Stimulated activated CD8-positive, alpha-beta memory T cell treated with anti-CD3 and anti-CD28 coated beads, Interleukin-4, amount 100 ng/mL, for 24 hours (primary cell): Measurements from ENCODE around the gene VTA1.
"Not testable (repeated sequence)": the region's sequence is repeated elsewhere in the genome, so short reads cannot be mapped to it uniquely, and the experiment has no call there.

Source experiments
- DNase-seq: peaks from one replicate; pipeline ENCODE4 v3.0.0-alpha.2; 2020; ENCODE audit warnings: low read depth

The VTA1 gene

DNA sequence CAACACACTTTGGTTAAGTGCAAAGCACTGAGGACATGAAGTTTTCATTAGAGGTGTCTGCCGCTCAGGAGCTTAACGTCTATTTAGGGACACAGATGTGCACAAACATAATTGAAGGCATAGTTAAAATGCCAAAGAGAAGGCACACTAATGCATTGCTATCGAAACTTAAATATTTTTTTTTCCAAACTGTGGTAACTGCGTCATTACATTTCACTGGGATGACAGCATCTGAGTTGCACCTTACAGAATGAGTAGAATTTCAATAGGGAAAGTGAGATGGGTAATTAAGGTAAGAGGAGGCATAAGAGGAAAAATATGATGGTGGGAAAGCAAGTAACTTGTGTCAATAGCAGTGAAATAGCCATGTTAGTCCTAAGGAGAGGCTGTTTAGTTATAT is 79.7 kb downstream of the VTA1 start:
- no peak for DNase-seq

DNA sequence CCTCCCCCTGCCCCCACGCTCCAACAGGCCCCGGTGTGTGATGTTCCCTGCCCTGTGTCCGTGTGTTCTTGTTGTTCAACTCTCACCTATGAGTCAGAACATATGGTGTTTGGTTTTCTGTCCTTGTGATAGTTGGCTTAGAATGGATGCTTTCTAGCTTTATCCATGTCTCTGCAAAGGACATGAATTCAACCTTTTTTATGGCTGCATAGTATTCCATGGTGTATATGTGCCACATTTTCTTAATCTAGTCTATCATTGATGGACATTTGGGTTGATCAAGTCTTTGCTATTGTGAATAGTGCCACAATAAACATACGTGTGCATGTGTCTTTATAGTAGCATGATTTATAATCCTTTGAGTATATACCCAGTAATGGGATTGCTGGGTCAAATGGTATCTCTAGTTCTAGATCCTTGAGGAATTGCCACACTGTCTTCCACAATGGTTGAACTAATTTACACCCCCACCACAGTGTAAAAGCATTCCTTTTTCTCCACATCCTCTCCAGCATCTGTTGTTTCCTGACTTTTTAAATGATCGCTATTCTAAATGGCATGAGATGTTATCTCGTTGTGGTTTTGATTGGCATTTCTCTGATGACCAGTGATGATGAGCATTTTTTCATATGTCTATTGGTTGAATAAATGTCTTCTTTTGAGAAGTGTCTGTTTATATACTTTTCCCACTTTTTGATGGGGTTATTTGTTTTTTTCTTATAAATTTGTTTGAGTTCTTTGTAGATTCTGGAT is 82.6 kb downstream of the VTA1 start:
- DNase-seq: not testable (repeated sequence)

DNA sequence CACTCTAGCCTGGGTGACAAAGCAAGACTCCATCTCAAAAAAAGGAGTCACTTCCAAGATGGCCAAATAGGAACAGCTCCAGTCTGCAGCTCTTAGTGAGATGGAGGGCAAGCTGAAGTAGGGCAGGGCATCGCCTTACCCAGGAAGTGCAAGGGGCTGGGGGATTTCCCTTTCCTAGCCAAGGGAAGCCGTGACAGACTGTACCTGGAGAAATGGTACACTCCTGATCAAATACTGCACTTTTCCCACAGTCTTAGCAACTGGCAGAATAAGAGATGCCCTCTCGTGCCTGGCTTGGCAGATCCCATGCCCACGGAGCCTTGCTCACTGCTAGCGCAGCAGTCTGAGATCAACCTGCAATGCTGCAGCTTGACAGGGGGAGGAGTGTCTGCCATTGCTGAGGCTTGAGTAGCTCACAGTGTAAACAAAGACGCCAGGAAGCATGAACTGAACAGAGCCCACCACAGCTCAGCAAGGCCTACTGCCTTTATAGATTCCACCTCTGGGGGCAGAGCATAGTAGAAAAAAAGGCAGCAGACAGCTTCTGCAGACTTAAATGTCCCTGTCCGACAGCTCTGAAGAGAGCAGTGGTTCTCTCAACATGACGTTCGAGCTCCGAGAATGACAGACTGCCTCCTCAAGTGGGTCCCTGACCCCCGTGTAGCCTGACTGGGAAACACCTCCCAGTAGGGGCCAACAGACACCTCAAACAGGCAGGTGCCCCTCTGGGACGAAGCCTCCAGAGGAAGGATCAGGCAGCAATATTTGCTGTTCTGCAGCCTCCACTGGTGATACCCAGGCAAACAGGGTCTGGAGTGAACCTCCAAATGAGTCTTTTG is 85.4 kb downstream of the VTA1 start:
- not testable (repeated sequence) for DNase-seq

DNA sequence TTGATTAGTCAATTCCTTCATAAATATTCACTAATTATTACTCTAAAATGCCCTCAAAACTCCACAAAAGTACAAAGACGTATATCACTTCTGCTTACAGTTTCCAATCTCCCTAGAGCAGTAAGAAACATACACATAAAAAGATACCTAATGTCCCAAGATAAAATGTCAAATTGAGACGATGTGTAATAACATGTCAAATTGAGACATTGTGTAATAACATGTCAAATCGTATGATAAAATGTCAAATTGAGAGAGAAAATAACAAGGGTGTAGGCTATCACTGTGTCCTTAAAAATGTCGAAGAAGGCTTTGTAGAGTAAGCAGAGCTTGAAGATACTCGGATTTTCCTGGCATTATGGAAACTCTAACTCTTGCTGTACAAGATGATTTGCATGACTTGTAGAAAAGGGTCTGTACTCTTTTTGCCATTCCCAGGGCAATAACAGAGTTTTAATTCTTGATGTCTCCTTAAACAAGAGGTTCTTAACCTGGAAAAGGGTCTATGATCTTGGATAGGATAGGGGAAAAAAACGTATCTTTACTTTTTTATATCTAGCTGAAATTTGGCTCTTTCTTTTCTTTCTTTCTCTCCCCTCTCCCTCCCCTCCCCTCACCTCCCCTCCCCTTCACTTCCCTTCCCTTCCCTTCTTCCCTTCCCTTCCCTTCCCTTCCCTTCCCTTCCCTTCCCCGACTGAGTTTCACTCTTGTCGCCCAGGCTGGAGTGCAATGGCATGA is 87.1 kb downstream of the VTA1 start:
- DNase-seq: no peak

DNA sequence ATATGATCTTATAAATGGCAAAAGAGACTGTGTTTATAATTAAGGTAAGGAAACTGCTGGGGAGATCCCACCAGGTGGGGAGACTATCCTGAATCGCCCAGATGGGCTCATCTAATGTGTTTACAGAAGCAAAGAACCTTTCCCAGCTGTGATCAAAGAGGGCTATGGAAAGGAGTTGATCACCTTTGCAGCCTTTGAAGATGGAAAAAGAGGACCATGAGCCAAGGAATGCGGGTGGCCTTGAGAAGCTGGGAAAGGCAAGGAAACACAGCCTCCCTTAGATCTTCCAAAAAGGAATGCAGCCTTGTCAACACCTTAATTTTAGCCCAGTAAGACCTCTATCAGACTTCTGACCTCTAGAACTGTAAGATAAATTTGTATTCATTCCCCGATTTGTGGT is 88.2 kb downstream of the VTA1 start:
- no peak for DNase-seq

- DNase-seq: no peak
These were observed 88.7 kb downstream of the VTA1 start for GRCh38 chr6:142235791-142236190.

- no peak for DNase-seq
These were observed 89.6 kb downstream of the VTA1 start for GRCh38 chr6:142236691-142237090.

- DNase-seq: no peak
These were observed 91.8 kb downstream of the VTA1 start for GRCh38 chr6:142238881-142239280.

DNA sequence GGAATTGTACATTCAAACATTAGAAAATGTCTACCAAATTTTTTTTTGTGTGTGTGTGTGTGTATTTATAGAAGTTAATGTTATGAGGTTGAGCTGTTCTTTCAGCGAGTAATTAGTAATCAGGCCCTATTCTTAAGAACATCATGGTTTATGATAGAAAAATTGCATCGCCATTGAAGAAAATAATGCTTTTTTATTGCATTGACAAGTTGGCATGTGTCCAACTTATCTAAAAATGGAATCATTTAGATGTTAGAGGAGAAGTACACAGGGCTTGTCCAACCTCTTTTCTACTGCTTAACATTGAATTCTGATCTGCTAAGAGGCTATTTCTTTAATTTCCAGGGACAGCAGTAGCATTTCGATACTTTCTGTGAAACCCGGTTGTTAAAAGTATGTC is 93.1 kb downstream of the VTA1 start:
- no peak for DNase-seq

DNA sequence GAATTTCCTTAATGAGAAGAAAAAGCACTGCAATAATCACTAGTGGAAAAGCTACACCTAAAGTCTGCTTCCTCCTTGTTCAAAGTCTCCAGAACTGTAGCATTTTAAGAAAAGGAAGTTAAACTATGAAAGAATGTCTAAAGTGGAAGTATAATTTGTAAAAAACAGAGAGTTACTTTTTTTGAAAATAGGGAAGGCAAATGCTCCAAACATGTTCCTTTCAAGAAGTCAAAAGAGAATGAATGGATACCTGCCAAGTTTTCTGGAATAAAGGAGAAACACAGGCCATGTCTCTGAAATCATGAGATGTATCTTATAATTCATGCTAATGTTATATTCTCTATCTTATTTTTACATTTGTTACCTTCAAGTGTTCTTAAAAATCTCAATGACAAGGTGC is 94.0 kb downstream of the VTA1 start:
- no peak for DNase-seq

GRCh38 chr6:142242269-142242668 is 95.2 kb downstream of the VTA1 start:
- DNase-seq: no peak

GRCh38 chr6:142246960-142247359 is 99.9 kb downstream of the VTA1 start:
- DNase-seq: no peak

GRCh38 chr6:142249266-142249665 is 102.2 kb downstream of the VTA1 start:
- no peak for DNase-seq

DNA sequence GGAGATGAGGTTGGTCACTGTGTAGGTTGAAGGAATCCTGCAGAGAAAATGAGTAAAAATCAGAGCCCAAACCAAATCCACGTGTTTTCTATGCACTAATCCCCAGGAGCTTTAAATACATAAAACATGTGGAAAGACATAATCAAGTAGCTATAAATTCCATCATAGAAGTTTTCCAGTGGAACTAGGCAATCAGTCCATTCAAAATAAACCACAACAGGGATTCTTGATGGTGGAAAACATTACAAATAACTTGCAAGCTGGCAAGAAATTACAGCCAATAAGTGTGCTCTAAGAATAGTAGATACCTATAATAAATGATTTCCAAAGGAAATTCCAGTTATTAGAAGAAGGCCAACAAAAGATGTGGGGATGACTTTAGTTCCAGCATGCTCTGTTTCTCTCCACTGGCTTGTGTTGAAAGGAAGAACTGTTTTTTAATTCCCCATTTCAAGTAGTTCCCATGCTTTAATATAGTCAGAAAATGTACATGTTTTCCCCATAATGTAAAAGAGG is 104.9 kb downstream of the VTA1 start:
- DNase-seq: no peak

DNA sequence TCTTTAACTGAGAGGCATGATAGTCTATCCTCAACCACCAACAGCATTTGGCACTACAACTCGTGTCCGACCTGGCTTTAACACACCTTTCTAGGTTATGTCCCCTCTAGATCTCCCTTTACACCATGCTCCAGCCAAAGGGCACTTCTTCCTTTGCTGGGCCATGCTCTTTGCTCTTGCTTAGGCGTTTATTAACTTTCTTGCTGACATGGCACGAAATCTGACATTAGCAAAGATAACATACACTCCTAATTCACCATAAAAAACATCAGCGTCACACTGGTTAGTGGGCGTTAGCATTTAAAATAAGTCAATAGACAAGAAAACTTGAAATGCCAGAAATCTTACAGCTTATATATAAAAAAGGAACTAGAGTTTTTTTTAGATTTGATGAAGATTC is 107.5 kb downstream of the VTA1 start:
- DNase-seq: no peak

DNA sequence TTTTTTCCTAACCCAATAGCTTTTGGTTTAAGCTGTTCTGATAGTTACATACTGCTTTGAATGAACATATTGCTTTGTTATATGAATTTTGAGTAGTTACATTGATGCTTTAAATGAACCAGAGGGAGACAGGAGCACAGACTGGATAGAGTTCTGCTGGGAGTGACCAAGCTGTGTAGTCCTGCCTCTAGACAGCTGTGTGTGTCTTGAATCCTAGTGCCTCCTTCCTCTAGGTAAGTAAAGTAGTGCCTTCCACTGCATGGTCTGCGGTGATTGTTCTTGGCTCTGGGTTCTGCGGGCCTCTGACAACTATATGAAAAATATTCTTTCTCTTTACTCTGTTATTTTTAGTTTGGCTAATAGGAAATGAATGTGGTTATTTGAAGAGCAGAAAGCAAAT is 108.7 kb downstream of the VTA1 start:
- no peak for DNase-seq

DNA sequence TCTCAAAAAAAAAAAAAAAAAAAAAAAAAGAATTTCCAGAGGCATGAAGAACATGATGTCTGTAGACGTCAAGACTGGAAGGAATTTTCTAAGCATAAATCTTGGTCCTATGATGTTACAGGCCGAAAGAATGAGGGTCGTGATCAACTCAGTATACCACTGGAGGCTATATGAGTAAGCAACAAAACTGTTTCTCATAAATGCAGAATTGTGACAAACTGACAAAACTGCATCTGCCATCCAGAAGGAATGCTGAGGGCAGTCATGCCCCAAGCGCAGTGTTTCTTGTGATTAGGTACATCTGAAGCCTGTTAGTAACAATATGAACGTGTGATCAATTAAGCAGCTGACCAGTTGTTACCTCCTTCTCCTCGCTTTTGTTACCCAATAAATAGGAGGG is 111.2 kb downstream of the VTA1 start:
- DNase-seq: no peak

- no peak for DNase-seq
These were observed 111.7 kb downstream of the VTA1 start for GRCh38 chr6:142258757-142259156.

DNA sequence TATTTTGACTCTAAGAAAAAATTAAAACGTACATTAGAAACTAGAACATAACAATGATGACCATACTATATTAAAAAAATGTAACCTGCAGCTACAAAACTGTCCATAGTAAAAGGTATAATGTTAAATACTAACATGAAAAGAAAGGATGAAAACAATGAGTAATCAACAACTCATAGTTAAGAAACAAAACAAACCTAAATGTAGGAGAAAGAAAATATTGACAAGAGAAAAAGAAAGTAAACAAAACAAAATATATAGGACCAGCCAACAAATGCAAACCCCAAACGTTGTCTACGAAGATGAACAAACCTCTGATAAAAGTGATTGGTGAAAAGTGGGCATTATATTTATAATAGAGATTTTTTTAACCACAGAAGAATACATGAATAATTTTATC is 113.7 kb downstream of the VTA1 start:
- no peak for DNase-seq

DNA sequence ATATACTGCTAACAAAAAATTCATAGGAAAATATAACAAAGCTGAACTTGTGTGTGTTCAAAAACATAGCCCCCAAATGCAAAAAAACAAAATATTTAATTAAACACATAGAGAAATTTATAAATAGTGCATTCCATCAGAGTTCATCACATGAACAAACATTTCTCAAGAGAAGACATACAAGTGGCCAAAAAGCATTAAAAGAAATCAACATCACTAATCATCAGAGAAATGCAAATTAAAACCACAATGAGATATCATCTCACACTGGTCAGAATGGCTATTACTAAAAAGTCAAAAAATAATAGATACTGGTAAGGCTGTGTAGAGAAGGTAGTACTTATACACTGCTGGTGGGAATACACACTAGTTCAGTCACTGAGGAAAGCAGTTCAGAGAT is 115.2 kb downstream of the VTA1 start:
- DNase-seq: no peak

- DNase-seq: no peak
These were observed 118.4 kb downstream of the VTA1 start for GRCh38 chr6:142265476-142265875.

DNA sequence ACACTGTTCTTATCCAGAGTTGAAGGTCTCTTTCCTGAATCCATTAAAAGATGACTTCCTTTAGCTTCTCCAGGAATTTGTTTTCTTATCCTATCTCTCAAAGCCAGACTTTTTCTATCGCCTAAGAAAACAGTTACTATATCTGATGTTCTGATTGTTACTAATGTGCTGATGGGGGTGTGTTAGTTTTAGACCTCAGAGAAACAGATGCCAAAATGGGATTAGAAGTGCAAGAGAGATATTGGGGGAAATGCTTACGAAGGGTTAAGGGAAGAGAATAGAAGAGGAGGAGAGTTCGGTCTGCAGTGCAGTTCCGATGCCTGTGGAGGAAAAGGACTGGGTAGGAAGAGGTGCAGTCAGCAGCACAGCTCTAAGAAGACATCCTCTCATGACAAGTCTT is 119.0 kb downstream of the VTA1 start:
- DNase-seq: no peak

GRCh38 chr6:142271476-142271875 is 124.4 kb downstream of the VTA1 start:
- DNase-seq: no peak
